HG03097 (cell line): Measurements from ENCODE around the gene HOXD13.

Experiments
- ATAC-seq: cut with Tn5 transposase; IDR thresholded peaks from one replicate; pipeline ENCODE4 v1.9.1; 2021; ENCODE audit not compliant: unreplicated experiment, low FRiP score

Gene HOXD13

DNA sequence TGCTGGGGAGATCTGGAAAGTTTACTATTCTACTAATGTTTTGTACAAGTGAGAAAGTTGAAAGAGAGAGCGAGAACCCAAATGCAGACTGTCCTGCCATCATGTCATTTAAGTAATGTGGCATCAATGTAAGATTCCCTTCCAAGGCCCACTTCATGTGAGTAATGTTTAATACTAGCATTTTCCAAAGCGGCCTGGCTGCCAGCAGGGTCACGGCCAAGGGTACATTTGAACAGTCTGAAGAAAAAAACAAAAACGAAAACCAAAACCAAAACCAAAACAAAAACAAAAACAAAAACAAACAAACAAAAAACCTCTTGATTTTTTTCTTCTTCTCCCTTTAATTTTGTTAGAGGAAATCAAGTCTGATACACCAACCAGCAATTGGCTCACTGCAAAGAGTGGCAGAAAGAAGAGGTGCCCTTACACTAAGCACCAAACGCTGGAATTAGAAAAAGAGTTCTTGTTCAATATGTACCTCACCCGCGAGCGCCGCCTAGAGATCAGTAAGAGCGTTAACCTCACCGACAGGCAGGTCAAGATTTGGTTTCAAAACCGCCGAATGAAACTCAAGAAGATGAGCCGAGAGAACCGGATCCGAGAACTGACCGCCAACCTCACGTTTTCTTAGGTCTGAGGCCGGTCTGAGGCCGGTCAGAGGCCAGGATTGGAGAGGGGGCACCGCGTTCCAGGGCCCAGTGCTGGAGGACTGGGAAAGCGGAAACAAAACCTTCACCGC lies 26.2 kb downstream of the HOXD13 start:
- ATAC-seq = no peak

DNA sequence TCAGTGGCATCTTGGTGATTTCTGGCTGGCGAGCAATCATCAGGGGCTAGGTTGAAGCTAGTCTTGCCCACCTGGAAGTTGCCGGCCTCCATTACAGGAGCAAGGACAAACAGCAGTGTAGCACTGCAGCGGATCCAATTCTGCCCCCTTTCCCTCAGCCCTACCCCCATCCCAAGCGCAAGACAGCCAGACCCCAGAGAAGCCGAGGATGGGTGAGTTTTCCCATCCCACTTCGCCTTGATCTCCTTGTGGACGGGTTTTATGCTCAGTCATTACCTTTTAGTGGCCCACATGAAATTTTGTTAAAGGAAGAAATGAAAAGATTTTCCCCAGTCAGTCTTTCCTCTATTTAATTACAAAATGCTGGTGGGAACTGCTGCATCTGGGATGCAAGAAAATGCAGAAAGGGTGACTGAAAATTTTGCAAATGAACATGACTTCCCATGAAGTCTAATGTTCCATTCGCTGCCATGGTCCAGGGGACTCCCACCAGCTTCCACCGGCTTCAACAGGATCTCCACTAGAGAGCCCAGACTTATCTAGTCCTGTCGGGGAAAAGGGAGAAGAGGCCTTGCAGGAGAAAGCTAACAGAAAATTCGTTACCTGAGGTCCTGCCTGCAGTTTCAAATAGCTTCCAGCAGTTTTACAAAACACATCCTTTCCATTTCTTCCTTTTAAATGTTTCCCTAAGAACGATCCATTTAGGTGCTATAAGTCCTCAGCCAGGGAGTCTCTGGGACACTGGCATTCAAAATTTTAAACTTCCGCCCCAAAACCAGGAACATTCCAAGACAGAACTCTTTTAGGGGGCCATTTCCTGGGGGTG lies 28.1 kb downstream of the HOXD13 start:
- ATAC-seq = no peak

DNA sequence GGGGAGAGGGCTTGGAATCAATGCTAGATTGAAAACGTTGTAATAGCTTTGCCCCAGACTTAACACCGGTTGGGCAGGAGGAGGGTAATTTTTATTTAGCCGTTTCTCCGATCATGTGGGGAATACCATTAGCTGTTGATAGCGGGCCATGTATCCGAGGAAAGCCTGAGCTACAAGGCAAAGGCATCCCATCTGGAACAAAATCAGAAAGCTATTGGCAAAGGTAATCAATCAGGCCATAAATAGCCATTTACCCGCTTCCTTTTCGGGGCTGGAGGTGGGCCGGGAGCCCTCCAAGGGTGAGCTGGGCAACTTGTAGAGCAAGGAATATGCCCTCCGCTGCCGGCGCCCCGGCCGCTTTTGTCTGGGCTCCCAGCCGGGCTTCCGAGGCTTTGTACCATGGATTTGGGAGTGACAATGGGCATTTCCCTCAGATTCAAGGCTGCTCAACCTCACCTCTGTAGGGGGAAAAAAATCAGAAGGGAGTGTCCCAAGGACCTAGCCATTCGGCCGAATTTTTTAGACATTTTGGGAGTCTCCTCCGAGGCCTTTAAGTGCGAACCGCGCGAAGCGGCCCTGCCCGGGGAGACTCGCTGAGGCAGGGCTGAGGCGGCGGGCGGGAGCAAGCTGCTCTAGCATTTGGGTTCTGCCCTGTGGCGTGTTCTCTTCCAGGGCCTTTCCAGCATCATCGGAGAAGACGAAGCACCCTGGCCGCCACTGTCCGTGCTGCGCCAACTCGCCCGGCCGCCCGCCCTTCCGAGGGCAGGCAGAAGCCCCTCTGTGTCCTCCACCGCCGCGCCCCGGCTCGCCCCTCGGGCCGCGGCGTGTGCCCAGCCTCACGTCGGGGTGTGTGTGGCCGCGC lies 28.9 kb downstream of the HOXD13 start:
- ATAC-seq = no peak

- ATAC-seq = no peak
Measured at GRCh38 chr2:176122052-176122682, 29.6 kb downstream of the HOXD13 start.

DNA sequence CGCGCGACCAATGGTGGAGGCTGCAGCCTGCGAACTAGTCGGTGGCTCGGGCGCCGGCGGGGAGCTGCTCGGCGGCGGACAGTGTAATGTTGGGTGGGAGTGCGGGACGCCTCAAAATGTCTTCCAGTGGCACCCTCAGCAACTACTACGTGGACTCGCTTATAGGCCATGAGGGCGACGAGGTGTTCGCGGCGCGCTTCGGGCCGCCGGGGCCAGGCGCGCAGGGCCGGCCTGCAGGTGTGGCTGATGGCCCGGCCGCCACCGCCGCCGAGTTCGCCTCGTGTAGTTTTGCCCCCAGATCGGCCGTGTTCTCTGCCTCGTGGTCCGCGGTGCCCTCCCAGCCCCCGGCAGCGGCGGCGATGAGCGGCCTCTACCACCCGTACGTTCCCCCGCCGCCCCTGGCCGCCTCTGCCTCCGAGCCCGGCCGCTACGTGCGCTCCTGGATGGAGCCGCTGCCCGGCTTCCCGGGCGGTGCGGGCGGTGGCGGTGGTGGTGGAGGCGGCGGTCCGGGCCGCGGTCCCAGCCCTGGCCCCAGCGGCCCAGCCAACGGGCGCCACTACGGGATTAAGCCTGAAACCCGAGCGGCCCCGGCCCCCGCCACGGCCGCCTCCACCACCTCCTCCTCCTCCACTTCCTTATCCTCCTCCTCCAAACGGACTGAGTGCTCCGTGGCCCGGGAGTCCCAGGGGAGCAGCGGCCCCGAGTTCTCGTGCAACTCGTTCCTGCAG lies 30.3 kb downstream of the HOXD13 start, which contains the start of gene HOXD9:
HOXD9 (plus strand) TSS at position 37 of the 728 bp plus-strand sequence; CDS start at position 87, 50 bp downstream.
- no peak for ATAC-seq

DNA sequence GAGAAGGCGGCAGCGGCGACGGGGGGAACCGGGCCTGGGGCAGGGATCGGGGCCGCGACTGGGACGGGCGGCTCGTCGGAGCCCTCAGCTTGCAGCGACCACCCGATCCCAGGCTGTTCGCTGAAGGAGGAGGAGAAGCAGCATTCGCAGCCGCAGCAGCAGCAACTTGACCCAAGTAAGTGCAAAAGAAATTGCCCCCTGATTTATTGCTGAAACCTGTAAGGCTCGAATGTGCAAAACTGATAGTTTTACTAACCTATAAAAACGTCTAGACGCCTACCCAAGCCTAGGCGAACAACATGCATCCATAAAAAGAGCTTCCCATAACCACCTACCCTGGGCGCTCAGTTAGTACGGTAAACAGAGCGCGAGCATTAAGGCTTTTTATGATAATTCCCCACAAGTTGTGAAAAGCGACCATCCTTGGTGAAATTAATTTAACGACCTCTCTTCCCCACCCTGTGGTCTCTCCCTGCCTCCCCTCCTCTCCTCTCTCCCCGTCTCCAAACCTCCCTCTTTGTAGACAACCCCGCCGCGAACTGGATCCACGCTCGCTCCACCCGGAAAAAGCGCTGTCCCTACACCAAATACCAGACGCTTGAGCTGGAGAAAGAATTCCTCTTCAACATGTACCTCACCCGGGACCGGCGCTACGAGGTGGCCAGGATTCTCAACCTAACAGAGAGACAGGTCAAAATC lies 31.0 kb downstream of the HOXD13 start:
- no peak for ATAC-seq

DNA sequence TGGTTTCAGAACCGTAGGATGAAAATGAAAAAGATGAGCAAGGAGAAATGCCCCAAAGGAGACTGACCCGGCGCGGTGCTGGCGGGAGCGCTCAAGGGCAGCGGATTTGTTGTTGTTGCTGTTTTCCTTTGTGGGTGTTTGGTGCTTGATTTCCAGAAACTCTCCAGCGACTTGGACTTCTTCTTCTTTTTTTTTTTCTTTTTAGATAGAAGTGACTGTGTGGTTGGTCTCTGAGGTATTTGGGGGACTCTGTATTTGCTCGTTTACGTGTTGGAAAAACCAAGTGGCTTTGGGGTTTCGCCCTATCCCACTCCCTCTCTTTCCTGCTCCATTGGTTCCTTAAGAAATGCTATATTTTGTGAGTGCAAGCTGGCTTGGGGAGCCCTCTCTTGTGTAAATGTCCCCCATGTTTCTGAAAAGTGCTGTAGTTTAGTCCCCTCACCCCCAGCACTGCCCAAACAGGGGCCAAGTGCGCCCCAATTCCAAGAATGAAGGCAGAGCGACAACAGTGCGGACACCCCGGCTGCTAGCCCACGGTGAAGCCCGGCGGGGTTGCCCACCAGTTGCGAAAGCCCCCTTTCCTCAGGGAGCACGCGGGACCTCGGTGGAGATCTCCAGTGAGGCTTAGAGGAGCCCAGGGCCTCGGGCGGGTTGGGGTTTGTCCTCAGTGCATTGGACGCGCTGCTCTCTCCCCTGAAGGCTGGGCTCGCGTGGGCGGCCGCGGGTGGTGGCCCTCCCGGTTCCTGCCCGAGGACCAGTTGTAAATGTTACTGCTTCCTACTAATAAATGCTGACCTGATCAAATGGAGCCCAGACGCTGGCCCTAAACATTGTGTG lies 31.8 kb downstream of the HOXD13 start:
- ATAC-seq = no peak

DNA sequence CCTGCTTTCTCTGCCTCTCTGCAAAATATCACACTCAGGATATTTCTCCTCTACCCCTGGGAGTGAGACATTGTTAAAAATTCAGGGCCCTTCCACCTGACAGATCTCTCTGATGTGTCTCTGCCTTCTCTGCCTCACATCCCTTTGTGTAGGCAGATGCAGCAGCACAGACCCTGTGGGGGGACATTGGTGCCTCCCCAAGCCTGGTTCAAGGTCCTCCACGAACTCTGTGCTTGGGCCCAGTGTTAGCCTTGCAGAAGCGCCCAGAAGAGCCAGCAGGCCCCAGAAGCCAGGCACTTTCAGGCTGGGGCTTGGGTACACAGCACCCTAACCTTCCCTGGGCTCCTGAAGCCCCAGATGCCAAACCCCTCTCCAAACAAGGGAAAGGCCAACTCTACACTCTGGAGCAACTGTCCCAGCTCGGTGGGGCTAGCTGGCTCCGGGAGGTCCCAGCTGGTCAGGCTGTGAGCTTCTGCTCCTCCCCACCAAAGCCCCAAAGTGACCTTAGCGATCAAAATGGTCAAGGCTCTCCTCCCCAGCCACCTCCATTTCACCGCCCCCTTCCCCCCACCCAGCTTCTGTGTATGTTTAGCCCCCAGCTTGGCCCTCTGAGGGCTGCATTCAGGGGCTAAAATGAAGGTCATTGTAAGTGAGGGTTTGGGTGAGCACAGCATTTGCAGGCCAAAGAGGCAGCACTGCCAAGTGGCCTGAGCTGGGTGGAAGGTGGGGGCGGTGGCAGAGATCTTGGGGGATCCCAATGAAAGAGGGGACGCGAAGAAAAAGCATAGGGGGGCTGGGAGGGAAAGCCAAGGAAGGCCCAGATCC lies 32.6 kb downstream of the HOXD13 start:
- no peak for ATAC-seq

DNA sequence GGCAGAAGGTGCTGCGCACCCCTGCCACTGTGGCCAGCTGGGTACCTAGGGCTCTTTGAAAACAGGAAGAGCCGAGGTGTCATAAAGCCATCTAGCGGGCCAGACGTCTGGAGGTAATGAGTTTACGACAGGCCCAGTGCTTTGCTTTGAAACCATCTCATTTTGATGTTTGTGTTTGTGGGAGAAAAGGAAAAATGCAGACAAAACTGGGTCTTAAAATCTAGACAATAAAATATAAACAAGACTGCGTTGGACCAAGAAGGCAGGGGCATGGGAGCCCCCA lies 33.2 kb downstream of the HOXD13 start:
- ATAC-seq = no peak

DNA sequence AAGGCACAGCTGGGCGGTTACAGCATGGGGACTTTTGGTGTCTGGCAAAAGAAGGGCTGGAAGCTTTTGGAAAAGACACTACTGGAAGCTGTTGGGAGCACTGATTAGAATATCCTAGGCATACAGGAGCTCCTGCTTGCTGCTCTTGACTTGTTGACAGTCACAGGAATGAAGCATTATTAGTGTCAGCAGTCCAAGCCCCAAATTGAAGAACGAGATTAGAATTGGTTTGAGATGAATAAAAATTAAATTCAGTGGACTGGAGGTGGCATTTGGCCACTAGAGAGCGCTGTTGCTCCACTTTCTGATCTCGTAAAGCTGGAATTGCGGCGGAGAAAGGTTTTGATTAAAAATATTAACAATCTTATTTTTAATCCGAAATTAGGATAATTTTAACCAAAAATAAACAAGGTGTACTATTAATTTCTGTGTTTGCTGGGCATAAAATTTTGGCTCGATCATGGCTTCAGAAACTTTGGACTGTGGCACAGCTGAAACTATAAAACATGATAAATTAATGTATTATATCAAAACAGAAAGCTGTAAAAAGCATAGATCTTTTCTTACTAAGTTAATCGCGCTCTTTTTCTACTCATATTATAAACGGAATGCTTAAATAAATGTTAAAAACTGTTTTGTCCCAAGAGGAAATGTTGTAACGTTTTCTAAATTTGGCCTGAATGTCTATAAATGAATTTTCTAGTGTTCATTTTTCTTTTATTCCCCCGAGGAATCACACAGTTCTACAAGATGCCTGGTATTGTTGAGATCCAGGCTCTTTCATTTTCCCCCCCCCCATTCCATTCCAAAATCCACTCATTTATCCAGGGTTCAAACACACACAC lies 34.6 kb downstream of the HOXD13 start:
- ATAC-seq = no peak

DNA sequence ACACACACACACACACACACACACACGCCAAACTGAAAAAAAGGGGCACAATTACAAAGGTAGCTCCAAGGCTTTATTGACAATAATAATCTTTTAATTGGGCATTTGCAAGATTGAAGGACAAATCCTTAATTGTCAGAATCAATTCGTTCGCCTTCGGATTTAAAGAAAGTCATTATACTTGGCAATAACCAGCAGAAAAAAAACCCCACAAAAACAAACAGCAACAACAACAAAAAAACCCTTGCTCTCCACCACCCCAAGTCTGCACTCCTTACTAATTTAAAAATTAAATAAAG lies 35.2 kb downstream of the HOXD13 start:
- ATAC-seq = no peak

DNA sequence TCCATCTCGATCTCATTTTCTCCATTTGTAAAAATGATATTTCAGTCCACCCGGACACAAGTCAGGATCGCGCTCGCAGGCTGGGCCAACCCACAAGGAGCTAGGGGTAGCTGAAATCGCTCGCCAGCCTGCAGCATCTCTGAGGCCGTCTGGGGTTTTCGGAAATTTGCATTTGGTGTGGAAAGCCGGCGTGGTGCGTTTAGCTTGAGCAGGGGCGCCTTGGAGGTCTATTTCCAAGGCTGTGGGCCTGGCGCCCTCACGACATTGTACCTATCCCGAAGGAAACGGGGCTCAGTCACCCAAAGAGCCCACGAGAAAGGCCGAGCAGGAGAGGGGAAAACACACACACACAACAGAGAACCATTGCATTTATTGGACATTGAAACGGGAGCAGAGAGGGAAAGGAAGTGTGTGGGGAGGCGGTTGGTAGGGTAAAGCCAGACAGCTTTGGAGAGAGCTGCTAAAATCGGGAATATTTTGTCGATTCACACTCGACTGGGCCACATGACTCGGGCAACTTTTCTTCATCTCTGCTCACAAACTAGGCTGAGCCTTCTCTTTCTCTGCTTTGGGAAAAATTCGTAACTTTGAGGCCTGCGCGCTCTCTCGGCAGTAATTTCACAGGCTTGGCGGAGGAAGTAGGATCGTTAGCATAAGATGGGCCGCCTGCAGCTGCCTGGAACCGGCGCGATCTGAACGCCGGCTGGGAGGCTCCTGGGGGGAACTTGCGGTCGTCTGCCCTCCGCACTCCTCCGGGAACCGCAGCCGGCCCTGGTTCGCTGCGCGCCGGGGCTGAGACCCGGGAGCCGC lies 35.9 kb downstream of the HOXD13 start:
- no peak for ATAC-seq

GRCh38 chr2:176128982-176129796 lies 36.7 kb downstream of the HOXD13 start, which contains the start of gene HOXD8:
HOXD8 (plus strand) TSS chr2:176129705; CDS start chr2:176130367, 662 bp downstream.
- no peak for ATAC-seq

DNA sequence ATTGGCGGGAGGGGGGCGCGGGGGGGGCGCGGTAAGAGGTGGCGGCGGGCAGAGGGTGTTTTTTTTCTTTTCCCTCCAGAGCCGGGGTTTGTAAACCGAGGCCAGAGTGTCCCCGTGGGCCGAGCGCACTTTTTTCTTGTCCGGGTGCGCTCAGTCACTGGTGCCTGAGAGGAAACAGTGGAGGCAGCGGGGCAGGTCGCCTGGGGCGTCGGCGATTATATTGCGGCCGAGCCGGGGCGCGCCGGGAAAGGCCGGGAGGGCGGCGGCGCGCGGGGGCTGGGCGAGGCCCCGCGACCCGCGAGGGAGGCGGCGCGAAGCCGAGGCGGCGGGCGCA lies 37.3 kb downstream of the HOXD13 start:
- ATAC-seq = no peak

GRCh38 chr2:176130147-176130956 lies 37.8 kb downstream of the HOXD13 start:
- no peak for ATAC-seq
